ENCODE results near the gene ST3GAL5. TPM values are rescaled to one million over a fixed set of nuclear protein-coding genes. Genes with fewer than 3 reads are reported as not detected.

The ST3GAL5 gene
- total RNA-seq, 1 donor from 2014 or later = 46.5 TPM

DNA sequence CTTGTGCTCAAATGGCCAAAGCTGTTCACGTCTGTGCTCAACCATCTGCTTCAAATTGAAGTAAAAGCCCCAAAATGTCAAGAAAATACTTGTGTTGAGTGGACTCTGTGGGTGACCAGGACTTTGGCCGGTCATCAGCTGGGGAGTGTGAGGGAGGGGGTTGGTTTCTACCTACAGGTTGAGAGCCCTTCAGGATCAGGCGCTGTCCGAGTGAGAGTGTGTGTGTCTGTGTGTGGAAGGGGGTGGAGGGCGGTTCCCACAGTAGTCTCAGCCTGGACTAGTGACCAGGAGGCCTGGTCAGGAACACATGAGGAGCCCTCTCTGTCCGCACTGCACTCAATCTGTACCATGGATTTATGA, 100.8 kb downstream of the ST3GAL5 start:
- peaks cover 36% of the 10 kb centered on the region for H3K4me1 Mint-ChIP-seq (ENCODE audit: low read depth, unreplicated experiment)
- peak overlapping the region; percentile 78 for H3K27ac Mint-ChIP-seq (ENCODE audit: unreplicated experiment)
- H3K36me3 Mint-ChIP-seq (ENCODE audit: unreplicated experiment) = no peaks in the 10 kb centered on the region
- H3K4me3 Mint-ChIP-seq (ENCODE audit: unreplicated experiment) = no peak overlapping the region
- no peak for DNase-seq
- peaks cover 15% of the 10 kb centered on the region for H3K9me3 Mint-ChIP-seq (ENCODE audit: unreplicated experiment)
- TF ChIP-seq, protein P1, sequence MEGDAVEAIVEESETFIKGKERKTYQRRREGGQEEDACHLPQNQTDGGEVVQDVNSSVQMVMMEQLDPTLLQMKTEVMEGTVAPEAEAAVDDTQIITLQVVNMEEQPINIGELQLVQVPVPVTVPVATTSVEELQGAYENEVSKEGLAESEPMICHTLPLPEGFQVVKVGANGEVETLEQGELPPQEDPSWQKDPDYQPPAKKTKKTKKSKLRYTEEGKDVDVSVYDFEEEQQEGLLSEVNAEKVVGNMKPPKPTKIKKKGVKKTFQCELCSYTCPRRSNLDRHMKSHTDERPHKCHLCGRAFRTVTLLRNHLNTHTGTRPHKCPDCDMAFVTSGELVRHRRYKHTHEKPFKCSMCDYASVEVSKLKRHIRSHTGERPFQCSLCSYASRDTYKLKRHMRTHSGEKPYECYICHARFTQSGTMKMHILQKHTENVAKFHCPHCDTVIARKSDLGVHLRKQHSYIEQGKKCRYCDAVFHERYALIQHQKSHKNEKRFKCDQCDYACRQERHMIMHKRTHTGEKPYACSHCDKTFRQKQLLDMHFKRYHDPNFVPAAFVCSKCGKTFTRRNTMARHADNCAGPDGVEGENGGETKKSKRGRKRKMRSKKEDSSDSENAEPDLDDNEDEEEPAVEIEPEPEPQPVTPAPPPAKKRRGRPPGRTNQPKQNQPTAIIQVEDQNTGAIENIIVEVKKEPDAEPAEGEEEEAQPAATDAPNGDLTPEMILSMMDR (IDR thresholded peaks at IDR 0.05; ENCODE audit: partially characterized antibody, unreplicated experiment) = no peak
- peaks cover 16% of the 10 kb centered on the region for H3K27me3 Mint-ChIP-seq (ENCODE audit: unreplicated experiment)

DNA sequence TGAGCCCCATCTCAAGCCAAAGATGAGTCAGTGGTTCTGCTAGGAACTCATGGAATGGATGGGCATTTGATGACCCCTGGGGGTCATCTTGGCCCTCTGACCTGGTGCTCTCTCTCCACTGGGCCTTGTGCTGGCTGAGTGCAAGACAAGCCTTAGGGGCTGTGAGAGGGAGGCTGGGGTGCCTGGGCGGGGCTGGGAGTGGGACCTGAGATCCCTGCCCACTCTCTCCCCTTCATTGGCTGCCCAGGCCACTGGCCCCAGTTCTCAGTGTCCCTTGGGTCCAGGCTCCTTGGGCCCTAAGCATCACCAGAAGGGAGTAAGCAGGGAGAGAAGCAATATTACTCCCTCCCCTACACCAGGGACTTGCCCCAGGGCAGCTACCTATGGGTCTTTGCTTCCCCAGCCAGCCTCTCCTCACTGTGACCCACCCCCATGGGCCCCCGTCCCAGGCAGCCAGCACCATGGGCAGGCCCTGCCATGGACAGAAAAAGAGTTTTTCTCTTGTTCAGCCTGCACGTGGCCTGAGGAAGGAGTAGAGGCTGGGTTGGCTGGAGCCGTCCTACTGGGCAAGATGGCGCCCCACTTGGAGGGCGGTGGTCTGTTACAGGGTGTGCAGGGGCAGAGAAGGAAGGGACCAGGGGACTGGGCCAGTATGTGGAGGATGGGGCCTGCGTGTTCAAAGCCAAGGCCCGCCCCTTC, 101.4 kb downstream of the ST3GAL5 start:
- Mint-ChIP-seq H3K4me3 (ENCODE audit: unreplicated experiment) (no peak overlapping the region), H3K27ac (ENCODE audit: unreplicated experiment) (peak overlapping the region; percentile 78), H3K9me3 (ENCODE audit: unreplicated experiment) (peaks cover 11% of the 10 kb centered on the region), H3K4me1 (ENCODE audit: low read depth, unreplicated experiment) (peaks cover 31% of the 10 kb centered on the region), H3K27me3 (ENCODE audit: unreplicated experiment) (peaks cover 11% of the 10 kb centered on the region), H3K36me3 (ENCODE audit: unreplicated experiment) (no peaks in the 10 kb centered on the region)
- TF ChIP-seq, protein P1 (IDR thresholded peaks at IDR 0.05; ENCODE audit: partially characterized antibody, unreplicated experiment) = no peak
- DNase-seq = no peak

Other genes starting within 250 kb of the ST3GAL5 start
- not detected for gene SFTPB, start 220.8 kb downstream of the ST3GAL5 start, total RNA-seq (ENCODE audit: unreplicated experiment)
- gene GNLY, start 194.6 kb downstream of the ST3GAL5 start, total RNA-seq (ENCODE audit: unreplicated experiment) = not detected
- gene ATOH8, start 135.0 kb downstream of the ST3GAL5 start, total RNA-seq (ENCODE audit: unreplicated experiment) = 9.0 TPM
- 34.7 TPM for gene POLR1A, start 216.9 kb upstream of the ST3GAL5 start, total RNA-seq (ENCODE audit: unreplicated experiment)
- gene PTCD3, start 217.2 kb upstream of the ST3GAL5 start, total RNA-seq (ENCODE audit: unreplicated experiment) = 104 TPM

Data from glutamatergic neuron (in vitro differentiated cells).